WTC11 (cell line): ENCODE results near the gene UBXN4. TPM values are rescaled to one million over a fixed set of nuclear protein-coding genes. Genes with fewer than 3 reads are reported as not detected.

ENCODE experiments used
- ATAC-seq: fragments of 200-7000 bp; cut with Tn5 transposase; 2 replicates; pipeline ENCODE4 v1.10.0; 2021; ENCODE audit warnings: mild to moderate bottlenecking, moderate library complexity
- CTCF ChIA-PET: fragments of 300-600 bp; sonication (Branson Sonifier 250); formaldehyde crosslinking; loops from one replicate; lab custom pipeline; 2021; ENCODE audit warnings: antibody characterized with exemption; lab: Charles Lee
- POLR2A ChIA-PET: fragments of 350-600 bp; sonication (Branson Sonifier 250); formaldehyde crosslinking; loops from one replicate; lab custom pipeline; 2021; ENCODE audit warnings: antibody characterized with exemption; lab: Charles Lee
- DNase-seq: peaks from one replicate; pipeline ENCODE4 v3.0.0; 2021; ENCODE audit warnings: low spot score
- H3K27ac Mint-ChIP-seq: 2 replicates; pipeline ENCODE4 v1.8.0; 2021; ENCODE audit warnings: mixed read lengths
- H3K27me3 Mint-ChIP-seq: 2 replicates; pipeline ENCODE4 v1.8.0; 2021; ENCODE audit warnings: low read depth, mild to moderate bottlenecking, moderate library complexity, mixed read lengths
- H3K36me3 Mint-ChIP-seq: 2 replicates; pipeline ENCODE4 v1.8.0; 2021; ENCODE audit warnings: mixed read lengths
- H3K4me1 Mint-ChIP-seq: 2 replicates; pipeline ENCODE4 v1.8.0; 2022; ENCODE audit warnings: mixed read lengths
- H3K4me3 Mint-ChIP-seq: 2 replicates; pipeline ENCODE4 v1.8.0; 2021; ENCODE audit warnings: mild to moderate bottlenecking, moderate library complexity, mixed read lengths
- H3K9me3 Mint-ChIP-seq: 2 replicates; pipeline ENCODE4 v1.8.0; 2021; ENCODE audit warnings: mixed read lengths
- GABPB1 ChIP-seq: sonication (generic); formaldehyde crosslinking; IDR thresholded peaks from 2 replicates; pipeline ENCODE4 v1.8.1; 2023; ENCODE audit warnings: mild to moderate bottlenecking, missing genetic modification reagents
- HMGA2 ChIP-seq: fragments of 250-450 bp; sonication (Bioruptor Pico); IDR thresholded peaks from 2 replicates; pipeline ENCODE4 v1.4.0; 2021; ENCODE audit warnings: mild to moderate bottlenecking, moderate library complexity
- MYBL2 ChIP-seq: sonication (generic); formaldehyde crosslinking; IDR thresholded peaks from 2 replicates; pipeline ENCODE4 v1.8.1; 2023; ENCODE audit warnings: mild to moderate bottlenecking, moderate library complexity, missing genetic modification reagents
- NFATC4 ChIP-seq: fragments of 250-450 bp; sonication (Bioruptor Pico); IDR thresholded peaks from 2 replicates; pipeline ENCODE4 v1.9.0; 2021; ENCODE audit warnings: mild to moderate bottlenecking
- NFE2L1 ChIP-seq: sonication (generic); formaldehyde crosslinking; IDR thresholded peaks from 2 replicates; pipeline ENCODE4 v1.8.1; 2023; ENCODE audit warnings: missing genetic modification reagents
- NR1H2 ChIP-seq: sonication (generic); formaldehyde crosslinking; IDR thresholded peaks from 2 replicates; pipeline ENCODE4 v1.9.0; 2021; ENCODE audit warnings: mild to moderate bottlenecking, moderate library complexity, missing genetic modification reagents
- NR3C1 ChIP-seq: sonication (generic); formaldehyde crosslinking; conservative IDR thresholded peaks from 2 replicates; pipeline ENCODE4 v1.8.1; 2023; ENCODE audit warnings: low read depth, mild to moderate bottlenecking, missing genetic modification reagents
- OVOL2 ChIP-seq: fragments of 250-450 bp; sonication (Bioruptor Pico); IDR thresholded peaks from 2 replicates; pipeline ENCODE4 v1.9.0; 2021; ENCODE audit warnings: mild to moderate bottlenecking, borderline replicate concordance
- SP1 ChIP-seq: sonication (generic); formaldehyde crosslinking; conservative IDR thresholded peaks from 2 replicates; pipeline ENCODE4 v1.8.1; 2022; ENCODE audit warnings: missing genetic modification reagents
- ZNF121 ChIP-seq: sonication (generic); formaldehyde crosslinking; IDR thresholded peaks from 2 replicates; pipeline ENCODE4 v1.8.0; 2023; ENCODE audit warnings: missing genetic modification reagents
- ZNF138 ChIP-seq: sonication (generic); formaldehyde crosslinking; conservative IDR thresholded peaks from 2 replicates; pipeline ENCODE4 v1.8.1; 2022; ENCODE audit warnings: mild to moderate bottlenecking, moderate library complexity, missing genetic modification reagents
- ZNF232 ChIP-seq: sonication (generic); formaldehyde crosslinking; IDR thresholded peaks from 2 replicates; pipeline ENCODE4 v1.8.0; 2022; ENCODE audit warnings: mild to moderate bottlenecking, missing genetic modification reagents
- ZNF317 ChIP-seq: sonication (generic); formaldehyde crosslinking; IDR thresholded peaks from 2 replicates; pipeline ENCODE4 v1.8.1; 2023; ENCODE audit warnings: low read depth, mild to moderate bottlenecking, moderate library complexity, missing genetic modification reagents, borderline replicate concordance
- ZNF423 ChIP-seq: fragments of 250-450 bp; sonication (Bioruptor Pico); IDR thresholded peaks from 2 replicates; pipeline ENCODE4 v2.1.2; 2022; ENCODE audit warnings: mild to moderate bottlenecking, moderate library complexity
- total RNA-seq: library from RNA; stranded (reverse); gene quantifications from 3 replicates; pipeline ENCODE4 v1.2.3, GENCODE V29; 2021
- TF ChIP-seq, protein P1 (sequence below): fragments of 200-600 bp; IDR thresholded peaks from 2 replicates; pipeline ENCODE4 v1.8.0; 2022; ENCODE audit warnings: antibody characterized with exemption
- TF ChIP-seq, protein P2 (sequence below): sonication (generic); formaldehyde crosslinking; IDR thresholded peaks from 2 replicates; pipeline ENCODE4 v1.8.0; 2022; ENCODE audit warnings: missing genetic modification reagents
- TF ChIP-seq, protein P3 (sequence below): fragments of 250-450 bp; sonication (Bioruptor Pico); conservative IDR thresholded peaks from 2 replicates; pipeline ENCODE4 v1.9.0; 2021; ENCODE audit warnings: mild to moderate bottlenecking
- TF ChIP-seq, protein P4 (sequence below): fragments of 250-450 bp; sonication (Bioruptor Pico); IDR thresholded peaks from 2 replicates; pipeline ENCODE4 v2.1.2; 2022; ENCODE audit warnings: mild to moderate bottlenecking, moderate library complexity
- TF ChIP-seq, protein P5 (sequence below): sonication (generic); formaldehyde crosslinking; IDR thresholded peaks from 2 replicates; pipeline ENCODE4 v1.8.1; 2022; ENCODE audit warnings: missing genetic modification reagents, borderline replicate concordance
- TF ChIP-seq, protein P6 (sequence below): sonication (generic); formaldehyde crosslinking; IDR thresholded peaks from 2 replicates; pipeline ENCODE4 v1.8.1; 2023; ENCODE audit warnings: mild to moderate bottlenecking, missing genetic modification reagents, moderate library complexity

UBXN4 gene
- total RNA-seq, 1 experiment from 2014 or later, result 68.1 TPM

DNA sequence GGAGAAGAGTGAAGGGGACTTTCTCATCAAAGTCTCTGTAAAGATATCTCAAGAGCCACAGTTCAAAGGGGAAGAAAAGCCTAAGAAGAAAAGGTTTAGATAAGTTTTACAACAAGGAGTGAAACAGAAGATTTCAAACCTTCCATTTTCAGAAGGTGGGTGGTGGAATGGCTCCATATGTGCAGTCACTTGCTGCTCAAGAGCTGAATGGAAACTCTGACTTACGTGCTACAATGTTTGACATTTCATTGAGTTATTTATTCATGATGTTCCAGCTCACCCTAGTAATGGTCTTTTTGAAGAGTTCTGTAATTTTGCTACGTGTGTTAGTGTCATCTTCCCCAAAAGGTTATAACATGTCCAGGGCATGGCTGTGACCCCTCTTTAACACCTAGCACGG lies 73.6 kb downstream of the UBXN4 start:
- H3K27ac Mint-ChIP-seq, result no peak overlapping the region
- H3K27me3 Mint-ChIP-seq, result no peaks in the 10 kb centered on the region
- H3K4me3 Mint-ChIP-seq, result no peak overlapping the region
- POLR2A ChIA-PET, result no interaction called here
- no peaks in the 10 kb centered on the region for H3K36me3 Mint-ChIP-seq
- TF ChIP-seq ZNF317 (no peak), ZNF423 (CRISPR knock-in tag) (no peak), ZNF121 (CRISPR knock-in tag) (no peak)
- TF ChIP-seq, protein P1, sequence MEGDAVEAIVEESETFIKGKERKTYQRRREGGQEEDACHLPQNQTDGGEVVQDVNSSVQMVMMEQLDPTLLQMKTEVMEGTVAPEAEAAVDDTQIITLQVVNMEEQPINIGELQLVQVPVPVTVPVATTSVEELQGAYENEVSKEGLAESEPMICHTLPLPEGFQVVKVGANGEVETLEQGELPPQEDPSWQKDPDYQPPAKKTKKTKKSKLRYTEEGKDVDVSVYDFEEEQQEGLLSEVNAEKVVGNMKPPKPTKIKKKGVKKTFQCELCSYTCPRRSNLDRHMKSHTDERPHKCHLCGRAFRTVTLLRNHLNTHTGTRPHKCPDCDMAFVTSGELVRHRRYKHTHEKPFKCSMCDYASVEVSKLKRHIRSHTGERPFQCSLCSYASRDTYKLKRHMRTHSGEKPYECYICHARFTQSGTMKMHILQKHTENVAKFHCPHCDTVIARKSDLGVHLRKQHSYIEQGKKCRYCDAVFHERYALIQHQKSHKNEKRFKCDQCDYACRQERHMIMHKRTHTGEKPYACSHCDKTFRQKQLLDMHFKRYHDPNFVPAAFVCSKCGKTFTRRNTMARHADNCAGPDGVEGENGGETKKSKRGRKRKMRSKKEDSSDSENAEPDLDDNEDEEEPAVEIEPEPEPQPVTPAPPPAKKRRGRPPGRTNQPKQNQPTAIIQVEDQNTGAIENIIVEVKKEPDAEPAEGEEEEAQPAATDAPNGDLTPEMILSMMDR, result no peak
- TF ChIP-seq, protein P2, sequence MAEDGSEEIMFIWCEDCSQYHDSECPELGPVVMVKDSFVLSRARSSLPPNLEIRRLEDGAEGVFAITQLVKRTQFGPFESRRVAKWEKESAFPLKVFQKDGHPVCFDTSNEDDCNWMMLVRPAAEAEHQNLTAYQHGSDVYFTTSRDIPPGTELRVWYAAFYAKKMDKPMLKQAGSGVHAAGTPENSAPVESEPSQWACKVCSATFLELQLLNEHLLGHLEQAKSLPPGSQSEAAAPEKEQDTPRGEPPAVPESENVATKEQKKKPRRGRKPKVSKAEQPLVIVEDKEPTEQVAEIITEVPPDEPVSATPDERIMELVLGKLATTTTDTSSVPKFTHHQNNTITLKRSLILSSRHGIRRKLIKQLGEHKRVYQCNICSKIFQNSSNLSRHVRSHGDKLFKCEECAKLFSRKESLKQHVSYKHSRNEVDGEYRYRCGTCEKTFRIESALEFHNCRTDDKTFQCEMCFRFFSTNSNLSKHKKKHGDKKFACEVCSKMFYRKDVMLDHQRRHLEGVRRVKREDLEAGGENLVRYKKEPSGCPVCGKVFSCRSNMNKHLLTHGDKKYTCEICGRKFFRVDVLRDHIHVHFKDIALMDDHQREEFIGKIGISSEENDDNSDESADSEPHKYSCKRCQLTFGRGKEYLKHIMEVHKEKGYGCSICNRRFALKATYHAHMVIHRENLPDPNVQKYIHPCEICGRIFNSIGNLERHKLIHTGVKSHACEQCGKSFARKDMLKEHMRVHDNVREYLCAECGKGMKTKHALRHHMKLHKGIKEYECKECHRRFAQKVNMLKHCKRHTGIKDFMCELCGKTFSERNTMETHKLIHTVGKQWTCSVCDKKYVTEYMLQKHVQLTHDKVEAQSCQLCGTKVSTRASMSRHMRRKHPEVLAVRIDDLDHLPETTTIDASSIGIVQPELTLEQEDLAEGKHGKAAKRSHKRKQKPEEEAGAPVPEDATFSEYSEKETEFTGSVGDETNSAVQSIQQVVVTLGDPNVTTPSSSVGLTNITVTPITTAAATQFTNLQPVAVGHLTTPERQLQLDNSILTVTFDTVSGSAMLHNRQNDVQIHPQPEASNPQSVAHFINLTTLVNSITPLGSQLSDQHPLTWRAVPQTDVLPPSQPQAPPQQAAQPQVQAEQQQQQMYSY, result no peak
- H3K4me1 Mint-ChIP-seq, result no peaks in the 10 kb centered on the region
- peaks cover 11% of the 10 kb centered on the region for H3K9me3 Mint-ChIP-seq
- DNase-seq (no peak), ATAC-seq (no peak)
- CTCF ChIA-PET, result no interaction called here

DNA sequence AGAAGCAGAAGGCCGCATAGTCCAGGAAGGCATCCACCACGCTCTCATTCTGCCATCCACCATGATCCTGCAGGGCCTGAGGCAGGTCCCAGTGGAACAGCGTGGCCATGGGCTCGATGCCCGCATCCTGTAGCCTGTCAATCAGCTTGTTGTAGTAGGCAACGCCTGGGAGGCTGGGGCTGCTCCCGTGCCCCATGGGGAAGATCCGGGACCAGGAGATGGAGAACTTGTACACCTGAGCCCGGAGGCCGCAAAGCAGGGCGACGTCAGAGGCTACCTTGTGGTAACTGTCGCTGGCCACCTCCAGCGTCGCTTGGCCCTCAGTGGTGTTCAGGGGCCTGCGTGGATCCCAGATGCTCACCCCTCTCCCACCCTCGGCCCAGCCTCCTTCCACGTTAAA lies 75.8 kb downstream of the UBXN4 start:
- Mint-ChIP-seq H3K36me3 (no peaks in the 10 kb centered on the region), H3K27ac (no peak overlapping the region), H3K4me3 (no peak overlapping the region), H3K9me3 (peaks cover 15% of the 10 kb centered on the region), H3K4me1 (no peaks in the 10 kb centered on the region), H3K27me3 (peaks cover 3% of the 10 kb centered on the region; the same call in 1 of the 2 replicates)
- ChIA-PET POLR2A (no interaction called here), CTCF (interaction anchor here (2.2 kb wide), 1 partner anchor 20 kb away, joined by 15 read pairs; no protein-coding TSS in a partner anchor)
- ATAC-seq (no peak), DNase-seq (no peak)
- no peak for TF ChIP-seq ZNF317

DNA sequence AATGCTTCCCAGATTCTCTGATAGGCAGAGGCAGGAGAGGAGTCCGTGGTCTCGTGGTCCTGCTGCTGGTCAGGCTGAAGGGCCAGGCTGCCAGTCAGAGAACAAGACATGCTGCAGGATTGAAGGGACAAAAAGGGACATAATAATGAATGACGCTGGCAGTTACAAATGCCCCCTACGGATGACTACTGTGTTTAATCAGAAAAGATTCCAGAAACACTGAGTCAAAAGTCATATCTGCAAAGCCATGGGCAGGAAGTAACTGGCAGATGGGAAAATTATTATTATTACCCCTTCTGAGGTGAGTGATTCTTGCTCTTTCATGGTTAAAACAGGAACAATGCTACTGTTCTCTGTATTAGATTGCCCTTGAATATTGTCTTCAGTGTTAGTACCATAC lies 76.3 kb downstream of the UBXN4 start:
- ChIA-PET POLR2A (no interaction called here), CTCF (interaction anchor here (1.2 to 2.2 kb wide), 2 partner anchors 20 kb away, joined by 3 to 15 read pairs; no protein-coding TSS in a partner anchor)
- DNase-seq, result no peak
- H3K27me3 Mint-ChIP-seq, result peaks cover 3% of the 10 kb centered on the region; the same call in 1 of the 2 replicates
- ATAC-seq, result no peak
- peaks cover 20% of the 10 kb centered on the region for H3K9me3 Mint-ChIP-seq
- H3K4me1 Mint-ChIP-seq, result no peaks in the 10 kb centered on the region
- no peaks in the 10 kb centered on the region for H3K36me3 Mint-ChIP-seq
- no peak overlapping the region for H3K4me3 Mint-ChIP-seq
- no peak overlapping the region for H3K27ac Mint-ChIP-seq
- TF ChIP-seq, protein P3, sequence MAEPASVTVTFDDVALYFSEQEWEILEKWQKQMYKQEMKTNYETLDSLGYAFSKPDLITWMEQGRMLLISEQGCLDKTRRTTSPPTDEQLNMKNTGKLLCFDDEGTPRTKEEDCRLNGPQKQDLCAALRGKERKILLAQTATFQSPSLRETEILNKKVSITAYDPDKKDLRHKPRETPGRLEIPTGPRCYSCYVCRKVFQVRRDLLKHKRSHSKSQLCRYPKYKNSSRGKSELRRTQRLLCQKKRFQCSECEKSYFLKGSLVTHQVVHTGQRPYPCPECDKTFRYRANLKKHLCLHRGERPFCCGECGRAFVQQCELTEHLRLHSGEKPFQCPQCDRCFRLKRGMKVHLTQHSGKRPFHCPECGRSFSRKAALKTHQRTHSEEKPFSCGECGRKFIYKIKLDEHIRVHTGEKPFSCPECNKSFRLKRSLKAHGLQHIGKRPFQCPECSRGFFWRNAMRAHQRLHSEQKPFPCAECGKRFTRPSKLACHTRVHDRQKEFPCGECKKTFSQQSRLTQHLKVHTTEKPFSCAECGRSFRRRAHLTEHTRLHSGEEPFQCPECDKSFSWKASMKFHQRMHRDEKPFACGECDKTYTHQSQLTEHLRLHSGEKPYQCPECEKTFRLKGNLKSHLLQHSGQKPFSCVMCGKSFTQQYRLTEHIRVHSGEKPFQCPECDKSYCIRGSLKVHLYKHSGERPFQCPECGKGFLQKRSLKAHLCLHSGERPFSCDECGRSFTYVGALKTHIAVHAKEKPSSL, result no peak
- TF ChIP-seq, protein P4, sequence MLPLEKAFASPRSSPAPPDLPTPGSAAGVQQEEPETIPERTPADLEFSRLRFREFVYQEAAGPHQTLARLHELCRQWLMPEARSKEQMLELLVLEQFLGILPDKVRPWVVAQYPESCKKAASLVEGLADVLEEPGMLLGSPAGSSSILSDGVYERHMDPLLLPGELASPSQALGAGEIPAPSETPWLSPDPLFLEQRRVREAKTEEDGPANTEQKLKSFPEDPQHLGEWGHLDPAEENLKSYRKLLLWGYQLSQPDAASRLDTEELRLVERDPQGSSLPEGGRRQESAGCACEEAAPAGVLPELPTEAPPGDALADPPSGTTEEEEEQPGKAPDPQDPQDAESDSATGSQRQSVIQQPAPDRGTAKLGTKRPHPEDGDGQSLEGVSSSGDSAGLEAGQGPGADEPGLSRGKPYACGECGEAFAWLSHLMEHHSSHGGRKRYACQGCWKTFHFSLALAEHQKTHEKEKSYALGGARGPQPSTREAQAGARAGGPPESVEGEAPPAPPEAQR (CRISPR knock-in tag), result no peak
- TF ChIP-seq MYBL2 (no peak), SP1 (CRISPR knock-in tag) (no peak), ZNF232 (CRISPR knock-in tag) (no peak), NFE2L1 (CRISPR knock-in tag) (no peak), GABPB1 (CRISPR knock-in tag) (no peak), NFATC4 (CRISPR knock-in tag) (no peak), NR1H2 (CRISPR knock-in tag) (no peak), NR3C1 (no peak), HMGA2 (no peak), ZNF138 (CRISPR knock-in tag) (no peak), OVOL2 (CRISPR knock-in tag) (no peak)
- TF ChIP-seq, protein P5, sequence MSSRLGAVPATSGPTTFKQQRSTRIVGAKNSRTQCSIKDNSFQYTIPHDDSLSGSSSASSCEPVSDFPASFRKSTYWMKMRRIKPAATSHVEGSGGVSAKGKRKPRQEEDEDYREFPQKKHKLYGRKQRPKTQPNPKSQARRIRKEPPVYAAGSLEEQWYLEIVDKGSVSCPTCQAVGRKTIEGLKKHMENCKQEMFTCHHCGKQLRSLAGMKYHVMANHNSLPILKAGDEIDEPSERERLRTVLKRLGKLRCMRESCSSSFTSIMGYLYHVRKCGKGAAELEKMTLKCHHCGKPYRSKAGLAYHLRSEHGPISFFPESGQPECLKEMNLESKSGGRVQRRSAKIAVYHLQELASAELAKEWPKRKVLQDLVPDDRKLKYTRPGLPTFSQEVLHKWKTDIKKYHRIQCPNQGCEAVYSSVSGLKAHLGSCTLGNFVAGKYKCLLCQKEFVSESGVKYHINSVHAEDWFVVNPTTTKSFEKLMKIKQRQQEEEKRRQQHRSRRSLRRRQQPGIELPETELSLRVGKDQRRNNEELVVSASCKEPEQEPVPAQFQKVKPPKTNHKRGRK, result no peak
- TF ChIP-seq, protein P6, sequence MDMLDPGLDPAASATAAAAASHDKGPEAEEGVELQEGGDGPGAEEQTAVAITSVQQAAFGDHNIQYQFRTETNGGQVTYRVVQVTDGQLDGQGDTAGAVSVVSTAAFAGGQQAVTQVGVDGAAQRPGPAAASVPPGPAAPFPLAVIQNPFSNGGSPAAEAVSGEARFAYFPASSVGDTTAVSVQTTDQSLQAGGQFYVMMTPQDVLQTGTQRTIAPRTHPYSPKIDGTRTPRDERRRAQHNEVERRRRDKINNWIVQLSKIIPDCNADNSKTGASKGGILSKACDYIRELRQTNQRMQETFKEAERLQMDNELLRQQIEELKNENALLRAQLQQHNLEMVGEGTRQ (CRISPR knock-in tag), result no peak
